HG03354 (cell line): Measurements from ENCODE around the gene KCNQ1.

Experiments
- ATAC-seq: cut with Tn5 transposase; IDR thresholded peaks from one replicate; pipeline ENCODE4 v1.9.1; 2021; ENCODE audit warnings: mild to moderate bottlenecking; ENCODE audit not compliant: unreplicated experiment, poor library complexity, severe bottlenecking

The KCNQ1 gene

DNA sequence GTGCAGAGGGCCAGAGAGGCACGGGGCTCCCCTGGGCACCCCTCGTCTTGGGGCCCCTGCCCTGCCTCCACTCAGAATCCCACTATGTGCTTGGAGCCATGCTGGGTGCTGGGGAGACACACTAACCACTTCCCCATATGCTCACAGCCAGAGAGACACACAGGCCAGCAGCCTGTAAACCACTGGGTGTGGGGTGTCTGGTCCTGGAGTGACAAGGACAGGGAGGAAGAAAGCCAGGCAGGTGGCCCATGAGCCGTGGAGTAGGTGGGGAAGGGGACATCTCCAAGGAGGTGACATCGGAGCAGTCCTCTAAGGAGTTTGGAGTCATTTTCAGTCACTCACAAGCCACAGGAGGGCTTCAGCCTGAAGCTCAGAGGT, 381.9 kb downstream of the KCNQ1 start:
- ATAC-seq = no peak

DNA sequence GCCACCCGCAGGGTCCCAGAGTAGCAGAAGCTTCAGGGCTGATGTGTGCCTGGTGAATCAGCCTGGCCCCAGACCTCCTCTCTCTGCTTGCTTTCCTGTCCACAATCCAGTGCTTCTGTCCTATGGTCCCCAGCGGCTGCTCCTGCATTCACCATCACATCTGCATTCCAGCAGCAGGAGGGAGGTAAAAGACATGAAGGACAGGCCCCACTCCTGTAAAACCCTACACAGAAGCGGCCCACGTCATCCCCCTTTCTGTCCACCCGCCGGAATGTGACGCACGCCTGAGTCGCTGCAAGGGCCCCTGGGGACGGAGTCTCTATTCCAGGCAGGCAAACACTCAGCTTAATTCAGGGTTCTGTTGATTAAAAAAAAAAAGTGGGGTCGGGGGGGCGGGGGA, 382.4 kb downstream of the KCNQ1 start:
- ATAC-seq = no peak

DNA sequence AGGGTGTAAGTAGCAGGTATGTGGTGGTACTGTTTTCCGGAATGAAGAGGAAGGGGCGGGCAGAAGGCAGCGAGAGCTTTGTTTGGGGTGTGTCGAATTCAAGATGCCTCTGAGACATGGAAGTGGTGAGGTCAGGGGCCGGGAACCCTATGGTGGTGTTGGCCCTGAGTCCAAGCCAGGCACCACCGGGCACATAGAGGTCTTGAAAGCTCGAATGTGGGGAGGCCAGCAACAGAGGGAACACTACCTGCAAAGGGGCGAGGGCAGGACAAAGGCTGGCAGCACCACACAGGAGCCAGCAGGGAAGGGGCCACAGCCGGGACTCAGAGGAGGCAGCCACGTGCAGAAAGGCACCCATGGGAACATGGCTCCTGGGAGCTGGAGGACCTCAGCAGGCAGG, 383.0 kb downstream of the KCNQ1 start:
- ATAC-seq = no peak

DNA sequence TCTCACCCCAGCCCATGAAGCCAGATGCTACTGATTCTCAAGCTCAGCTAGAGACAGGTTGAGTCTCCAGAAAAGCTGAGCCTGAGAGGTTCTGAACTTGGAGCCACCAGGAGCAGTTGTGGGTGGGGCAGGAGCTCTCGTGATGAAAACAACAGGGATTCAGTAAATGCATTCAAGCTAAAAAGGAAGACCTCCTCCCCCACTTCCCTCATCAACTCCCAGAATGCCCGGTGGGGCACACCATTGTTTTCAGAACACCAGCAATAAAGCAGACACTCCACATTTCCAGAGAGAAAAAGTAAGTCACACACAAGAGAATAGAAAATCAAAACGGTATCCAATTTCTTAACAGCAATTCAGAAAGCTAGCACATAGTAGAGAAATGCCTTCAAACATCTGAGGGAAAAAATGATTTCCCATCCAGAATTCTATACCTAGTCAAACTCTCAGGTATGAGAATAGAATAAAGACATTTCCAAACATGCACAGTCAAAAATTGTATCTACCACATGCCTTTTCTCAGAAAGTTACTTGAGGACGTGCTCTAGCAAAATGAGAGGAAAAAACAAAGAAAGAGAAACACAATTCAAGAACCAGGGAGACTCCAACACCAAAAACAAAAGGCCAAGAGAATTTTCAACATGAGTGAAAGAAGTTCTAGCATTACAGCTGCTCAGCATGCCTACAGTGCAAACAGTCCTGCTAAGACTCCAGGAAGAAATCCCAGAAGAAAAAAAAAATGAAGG, 383.9 kb downstream of the KCNQ1 start:
- ATAC-seq = no peak

DNA sequence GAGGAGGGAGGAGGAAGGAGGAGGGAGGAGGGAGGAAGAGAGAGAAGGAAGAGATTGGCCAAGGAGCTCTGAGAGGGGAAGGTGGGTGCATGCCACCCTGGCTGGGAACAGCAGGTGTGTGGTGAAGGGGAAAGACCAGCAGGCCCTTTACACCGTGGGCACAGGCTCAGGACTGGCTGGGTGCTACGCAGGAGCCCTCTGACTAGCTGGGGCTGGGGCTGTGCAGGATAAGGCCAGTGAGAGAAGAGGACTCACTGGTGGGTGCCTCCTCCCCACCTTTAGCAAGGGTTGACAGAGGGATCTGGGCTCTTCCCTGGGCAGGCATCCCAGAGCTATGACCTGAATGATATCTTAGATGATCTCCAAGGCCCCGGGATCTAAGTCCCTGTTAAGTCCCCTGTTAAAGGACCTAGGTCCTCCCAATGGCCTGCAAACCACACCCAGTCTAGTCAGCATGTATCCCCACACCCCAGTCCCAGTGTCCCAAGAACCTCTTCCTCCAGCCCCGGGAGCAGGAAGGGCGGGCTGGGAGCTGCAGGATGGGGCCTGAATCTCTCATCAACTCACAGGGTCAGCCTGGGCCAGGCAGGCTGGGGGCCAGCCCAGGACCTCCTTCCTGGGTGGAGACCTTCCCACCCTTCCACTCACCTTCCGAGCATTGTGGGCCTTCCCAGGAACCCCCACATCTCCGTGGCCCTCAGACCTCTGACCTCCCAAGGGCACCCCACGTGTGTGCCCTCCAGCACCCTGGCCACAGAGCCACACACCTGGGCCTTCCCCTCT, 385.4 kb downstream of the KCNQ1 start:
- ATAC-seq = no peak

DNA sequence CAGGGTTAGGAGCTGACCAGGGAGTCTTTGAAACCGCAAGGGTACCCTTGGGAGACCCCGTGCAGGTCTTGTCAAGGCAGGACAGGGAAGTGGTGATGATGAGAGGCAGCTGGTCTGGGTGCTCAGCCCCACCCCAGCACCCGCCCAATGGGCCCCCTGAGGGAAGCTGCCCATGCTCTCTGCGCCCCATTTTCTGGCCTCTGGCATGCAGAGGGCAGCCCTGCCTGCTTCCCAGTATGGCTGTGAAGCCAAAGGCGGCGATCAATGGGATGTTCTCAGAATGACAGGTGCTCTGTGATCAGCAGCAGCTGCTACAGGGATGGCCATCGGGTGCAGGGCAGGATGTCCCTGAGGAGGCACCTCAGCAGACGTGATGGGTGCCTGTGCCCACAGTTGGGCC, 386.1 kb downstream of the KCNQ1 start:
- no peak for ATAC-seq

DNA sequence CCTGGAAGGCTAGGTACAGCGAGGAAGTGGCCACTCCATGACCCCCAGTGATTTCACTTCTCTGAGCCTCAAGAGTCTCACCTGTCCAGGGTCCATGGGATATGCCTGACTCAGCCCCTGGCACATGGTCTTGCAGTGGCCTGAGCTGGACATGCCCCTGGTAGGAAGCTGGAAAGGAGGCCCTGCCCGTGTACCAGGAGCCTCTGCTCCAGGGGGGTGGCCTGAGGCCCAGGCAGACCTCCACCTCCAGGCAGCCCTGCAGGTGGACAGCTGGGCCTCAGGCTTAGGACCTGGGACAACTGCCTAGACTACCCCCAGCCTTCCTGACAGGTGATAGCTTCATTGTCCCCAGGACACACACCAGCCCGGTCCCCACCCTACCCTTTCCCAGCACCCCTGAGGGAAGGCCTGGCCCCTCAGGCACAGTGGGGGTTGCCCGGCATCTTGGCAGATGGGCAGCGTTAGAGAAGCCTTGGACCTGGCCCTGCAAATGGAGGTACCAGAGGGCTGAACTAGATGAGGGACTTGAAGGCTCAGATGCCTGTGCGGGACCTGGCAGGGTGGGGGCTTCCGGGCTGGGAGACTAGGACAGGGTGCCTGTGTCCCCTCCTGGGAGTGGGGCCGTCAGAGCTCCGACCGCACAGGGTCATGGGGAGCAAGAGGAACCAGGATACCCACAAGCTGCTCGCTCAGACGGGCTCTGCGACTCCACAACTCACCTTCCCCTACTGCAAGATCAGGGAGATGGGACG, 387.1 kb downstream of the KCNQ1 start:
- ATAC-seq = no peak

DNA sequence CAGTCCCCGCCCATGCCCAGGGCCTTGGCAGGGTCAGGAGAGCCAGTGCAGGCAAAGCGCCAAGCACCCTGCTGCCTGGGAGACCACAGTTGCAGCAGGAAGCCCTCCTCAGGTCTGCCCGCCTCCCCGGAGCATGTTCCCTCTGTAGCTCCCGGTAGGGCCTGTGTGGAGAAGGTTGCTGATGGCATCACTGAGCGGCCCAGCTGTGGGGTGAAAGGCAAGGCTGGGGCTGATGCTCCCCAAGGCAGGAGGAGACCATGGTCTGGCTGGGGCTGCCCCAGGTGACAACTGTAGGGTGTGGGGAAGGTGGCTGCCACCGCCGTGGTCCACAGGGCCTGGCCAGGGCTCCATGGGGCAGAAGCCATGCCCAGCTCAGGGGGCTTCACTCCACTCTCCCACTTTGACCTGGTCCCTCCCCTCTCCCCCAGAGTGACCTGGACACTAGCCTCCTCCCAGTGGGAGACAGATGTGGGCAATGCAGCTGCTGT, 387.8 kb downstream of the KCNQ1 start:
- ATAC-seq = no peak

DNA sequence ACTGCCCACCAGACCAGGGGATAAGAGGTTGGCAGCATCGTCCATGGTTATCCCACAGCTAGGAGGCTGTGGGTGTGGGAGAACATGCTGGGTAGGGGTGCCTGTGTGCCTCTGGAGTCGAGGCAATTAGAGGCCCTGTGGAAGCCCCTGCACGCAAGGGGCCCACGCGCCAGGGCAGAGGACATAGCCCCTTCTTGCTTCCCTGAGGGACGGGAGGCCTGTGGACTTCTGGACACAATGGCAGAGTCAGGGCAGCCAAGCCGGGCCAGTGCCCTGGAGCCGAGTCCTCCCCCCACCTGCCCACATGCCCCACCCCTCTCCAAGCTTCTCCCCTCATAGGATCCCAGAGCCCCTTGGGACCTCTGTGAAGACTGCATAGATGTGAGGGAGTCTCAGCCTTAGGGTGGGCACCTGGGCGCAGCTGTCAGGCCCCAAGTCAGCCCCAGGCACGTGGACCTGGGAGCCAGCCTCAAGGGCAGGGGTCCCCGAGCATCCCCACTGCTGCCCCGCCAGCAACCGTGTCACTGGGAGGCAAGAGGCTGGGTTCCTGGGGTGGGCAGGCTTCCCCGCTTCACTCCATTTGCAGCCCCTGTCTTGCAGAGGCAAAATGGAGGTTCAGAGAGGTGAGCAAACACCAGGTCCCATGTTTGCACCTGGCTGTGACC, 388.4 kb downstream of the KCNQ1 start:
- no peak for ATAC-seq

DNA sequence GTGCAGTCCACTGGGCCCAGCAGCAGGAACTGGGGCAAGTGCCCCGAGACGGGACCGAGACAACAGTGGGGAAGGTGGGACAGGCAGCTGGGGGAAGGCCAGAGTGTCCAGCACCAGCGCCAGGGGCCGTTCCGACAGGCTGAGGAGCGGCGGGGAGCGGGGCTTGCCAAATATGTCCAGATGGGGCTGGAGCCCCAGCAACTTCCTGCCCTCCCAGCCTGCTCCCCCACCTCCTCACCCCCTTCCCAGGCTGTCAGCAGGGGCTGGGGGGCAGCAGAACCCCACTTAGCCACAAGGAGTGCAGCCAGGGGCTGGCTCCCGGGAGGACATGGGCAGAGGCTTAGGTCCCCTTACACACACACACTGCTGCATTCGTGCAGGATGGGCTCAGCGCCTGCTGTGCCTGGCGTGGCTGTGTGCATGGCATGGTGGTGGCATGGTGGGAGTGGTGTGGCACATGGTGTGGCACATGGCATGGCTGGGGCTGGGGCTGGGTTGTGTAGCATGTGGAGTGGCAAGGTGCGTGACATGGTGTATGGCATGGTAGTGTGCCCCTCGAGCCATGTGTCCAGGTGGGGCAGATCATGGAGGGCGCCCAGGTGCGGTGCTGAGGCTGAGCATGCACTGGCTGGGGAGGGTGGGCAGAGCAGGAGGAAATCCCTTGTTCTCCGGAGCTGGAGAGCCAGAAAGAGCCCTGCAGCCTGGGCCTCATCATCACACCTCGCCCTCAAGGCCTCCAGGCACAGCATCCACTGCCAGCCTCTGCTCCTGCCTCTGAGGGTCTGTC, 389.1 kb downstream of the KCNQ1 start:
- ATAC-seq = no peak

DNA sequence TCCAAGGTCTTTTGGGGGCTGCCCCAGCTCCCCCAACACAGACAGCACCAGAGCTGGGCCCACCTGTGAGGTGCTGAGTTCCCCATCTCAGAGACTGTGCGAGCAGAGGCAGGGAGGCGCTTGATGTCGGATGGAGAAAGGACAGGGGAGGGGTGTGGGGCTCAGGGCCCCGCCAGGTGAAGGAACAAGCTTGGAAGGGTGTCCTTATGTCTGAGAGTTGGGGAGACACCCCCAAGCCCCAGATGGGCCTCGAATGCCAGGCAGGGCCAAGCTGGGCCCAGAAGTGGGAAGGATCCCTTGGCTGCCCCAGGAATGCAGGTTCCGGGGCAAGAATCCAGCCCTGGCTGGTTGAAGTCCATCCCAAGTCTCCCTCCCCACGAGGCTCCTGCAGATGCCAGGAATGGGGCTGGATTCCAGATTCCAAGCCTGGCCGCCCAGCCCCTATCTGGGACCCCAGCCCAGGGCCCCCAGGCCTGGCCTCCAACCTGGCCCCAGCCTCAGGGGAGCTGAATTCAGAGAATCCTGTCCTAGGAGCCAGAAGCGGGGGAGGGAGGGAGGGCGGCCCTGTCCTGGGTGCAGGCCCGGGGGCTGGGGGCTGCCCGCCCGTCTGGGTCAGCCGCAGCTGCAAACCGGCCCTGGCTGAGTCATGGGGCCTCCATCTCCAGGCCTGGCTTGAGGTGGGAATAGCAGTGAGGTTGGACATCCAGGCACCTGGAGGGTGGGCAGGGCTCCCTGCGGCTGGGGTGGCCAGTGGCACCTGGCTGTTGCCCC, 389.9 kb downstream of the KCNQ1 start:
- no peak for ATAC-seq

DNA sequence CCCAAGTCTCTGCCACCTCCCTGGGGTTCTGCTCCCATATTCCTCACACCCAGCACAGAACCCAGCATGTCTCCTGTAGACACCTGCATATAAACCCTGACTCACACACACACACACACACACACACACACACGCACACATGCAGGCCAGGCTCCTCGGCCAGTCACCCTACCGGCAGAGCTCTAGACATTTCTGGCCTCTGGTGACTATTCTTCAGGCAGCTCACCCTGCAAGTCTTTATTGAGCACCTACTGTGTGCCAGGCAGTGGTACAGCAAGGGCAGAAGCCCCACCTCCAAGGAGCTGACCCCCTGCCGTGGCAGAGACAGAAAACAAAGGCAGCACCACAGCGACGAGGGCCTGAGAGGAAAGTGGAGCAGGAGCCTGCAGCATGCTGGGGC, 390.5 kb downstream of the KCNQ1 start:
- ATAC-seq = no peak

DNA sequence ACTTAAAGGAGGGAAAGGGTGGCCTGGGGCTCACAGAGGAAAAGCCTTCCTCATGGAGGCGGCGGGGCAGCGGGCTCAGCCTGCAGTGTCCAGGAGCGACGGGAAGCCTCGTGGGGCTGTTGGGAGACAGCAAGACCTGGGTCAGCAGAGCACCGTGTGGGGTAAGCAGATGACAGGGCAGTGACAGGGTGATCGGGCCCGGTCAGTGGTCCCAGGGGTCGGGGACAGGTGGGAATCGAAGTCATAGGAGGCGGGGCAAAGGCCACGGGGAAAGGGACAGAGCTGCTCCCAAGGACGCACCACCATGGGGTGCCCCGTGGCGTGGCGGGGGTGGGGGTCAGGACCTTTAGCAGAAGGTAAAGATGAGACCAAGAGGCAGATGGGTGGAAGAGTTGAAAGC, 390.9 kb downstream of the KCNQ1 start:
- ATAC-seq = no peak

DNA sequence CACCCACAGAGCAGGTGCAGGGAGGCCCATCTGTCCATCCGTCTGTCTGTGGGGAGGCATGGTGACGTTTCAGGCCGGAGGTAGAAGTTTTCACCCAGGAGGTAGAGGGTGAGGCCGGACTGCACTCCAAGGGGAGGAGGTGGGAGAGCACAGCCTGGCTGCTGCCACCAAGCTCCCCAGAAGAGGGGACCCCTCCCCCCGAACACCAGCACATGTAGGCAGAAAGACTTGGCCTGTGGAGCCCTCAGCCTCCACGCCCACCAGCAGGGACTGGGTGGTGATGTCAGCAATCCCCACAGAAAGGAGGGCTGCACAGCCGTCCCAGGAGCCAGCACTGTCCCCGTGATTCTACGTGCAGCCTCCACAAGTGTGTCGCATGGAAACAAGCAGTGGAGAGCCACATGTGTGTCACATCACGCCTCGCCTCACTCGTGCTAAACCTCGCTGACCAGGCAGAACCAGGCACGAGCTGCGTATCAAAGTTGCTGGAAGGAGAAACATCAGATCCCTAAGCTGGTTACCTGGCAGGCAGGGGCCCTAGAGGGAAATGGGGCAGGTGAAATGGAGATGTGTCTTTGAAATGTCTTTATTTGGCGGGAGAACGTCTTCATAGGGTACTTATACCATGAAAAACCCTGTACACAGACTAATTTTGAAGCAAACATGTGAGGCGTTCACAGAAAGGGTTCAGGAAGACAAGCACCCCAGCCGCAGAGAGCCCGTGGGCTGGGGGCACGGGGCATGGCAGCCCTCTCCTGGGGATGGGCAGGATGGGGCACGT, 391.7 kb downstream of the KCNQ1 start:
- ATAC-seq = no peak

DNA sequence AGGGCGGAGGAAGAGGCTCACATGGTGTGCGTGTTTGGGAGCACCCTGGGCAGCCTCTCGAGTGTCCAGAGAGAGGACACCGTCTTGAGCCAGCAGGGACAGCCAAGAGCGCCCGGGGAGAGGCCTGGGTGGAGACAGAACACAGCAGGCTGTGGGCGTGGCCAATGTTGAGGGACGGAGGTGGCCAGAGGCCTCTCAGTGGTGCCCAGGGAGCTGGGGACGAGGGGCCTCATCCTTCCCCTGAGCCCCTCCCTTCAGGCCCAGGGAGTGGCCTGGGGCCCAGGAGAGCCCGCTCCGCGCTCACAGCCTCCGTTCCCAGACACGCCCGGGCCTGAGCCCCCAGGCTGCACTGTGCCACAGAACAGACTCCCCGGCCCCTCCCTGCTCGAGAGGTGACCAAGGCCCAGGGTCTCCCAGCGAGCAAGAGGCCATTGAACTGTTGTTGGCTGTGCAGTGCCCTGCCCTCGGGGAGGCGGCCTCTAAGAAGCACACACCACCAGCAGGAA, 392.3 kb downstream of the KCNQ1 start:
- no peak for ATAC-seq

DNA sequence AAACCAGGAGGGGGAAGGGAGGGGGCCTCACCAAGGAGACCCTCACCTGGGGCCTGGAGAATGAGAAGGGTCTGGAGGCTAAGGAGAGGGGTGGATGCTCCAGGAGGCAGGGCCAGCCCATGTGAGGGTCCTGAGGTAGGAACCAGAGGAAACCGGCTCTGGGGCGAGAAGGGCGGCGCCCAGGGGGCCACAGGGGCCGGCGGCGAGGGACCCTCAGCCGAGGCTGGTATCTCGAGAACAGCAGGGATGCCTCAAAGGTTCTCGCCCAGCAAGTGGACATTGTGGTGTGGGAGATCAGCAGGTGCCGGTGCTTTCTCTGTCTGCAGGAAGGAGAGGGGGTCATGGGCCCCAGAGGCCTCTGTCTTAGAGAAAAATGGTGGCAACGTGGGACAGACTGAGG, 392.8 kb downstream of the KCNQ1 start:
- ATAC-seq = no peak

DNA sequence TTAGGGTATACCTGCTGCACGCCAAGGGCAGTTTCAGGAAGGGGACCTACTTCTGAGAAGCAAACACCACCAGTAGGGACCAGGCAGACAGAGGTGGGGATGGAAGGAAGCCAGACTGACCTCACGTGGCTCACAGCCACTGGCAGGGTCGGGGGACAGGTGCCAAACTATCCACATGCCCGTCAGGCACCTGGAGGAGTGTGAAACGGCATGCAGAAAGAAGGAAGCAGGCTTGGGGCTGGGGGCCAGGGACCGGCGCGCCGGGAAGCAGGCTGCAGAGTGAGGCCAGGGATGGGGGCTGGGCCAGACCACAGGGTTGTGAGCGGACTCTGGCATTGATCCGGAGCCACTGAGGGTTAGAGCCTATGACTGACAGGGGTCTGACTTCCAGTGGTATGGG, 393.3 kb downstream of the KCNQ1 start:
- ATAC-seq = no peak
